ENCODE data around the gene SORCS2.

GRCh38 chr4:7469023-7469422, 276.7 kb downstream of the SORCS2 start:
- no peak for TF ChIP-seq EZH2 (IDR thresholded peaks at IDR 0.05; ENCODE audit: borderline replicate concordance, low read length)
- TF ChIP-seq CTCF (IDR thresholded peaks at IDR 0.05; ENCODE audit: low read length): no peak

Measured in OCI-LY1 (cell line).